ENCODE measurements around the gene SERF2. TPM values are rescaled to one million over a fixed set of nuclear protein-coding genes. Genes with fewer than 3 reads are reported as not detected.
A peak's percentile ranks its signal among the peaks of the same experiment; 100 is the strongest.
"Not testable (repeated sequence)": the region's sequence is repeated elsewhere in the genome, so short reads cannot be mapped to it uniquely, and the experiment has no call there.

The SERF2 gene
- total RNA-seq, 2 donors from 2014 or later, result 1,223 to 1,445 TPM

DNA sequence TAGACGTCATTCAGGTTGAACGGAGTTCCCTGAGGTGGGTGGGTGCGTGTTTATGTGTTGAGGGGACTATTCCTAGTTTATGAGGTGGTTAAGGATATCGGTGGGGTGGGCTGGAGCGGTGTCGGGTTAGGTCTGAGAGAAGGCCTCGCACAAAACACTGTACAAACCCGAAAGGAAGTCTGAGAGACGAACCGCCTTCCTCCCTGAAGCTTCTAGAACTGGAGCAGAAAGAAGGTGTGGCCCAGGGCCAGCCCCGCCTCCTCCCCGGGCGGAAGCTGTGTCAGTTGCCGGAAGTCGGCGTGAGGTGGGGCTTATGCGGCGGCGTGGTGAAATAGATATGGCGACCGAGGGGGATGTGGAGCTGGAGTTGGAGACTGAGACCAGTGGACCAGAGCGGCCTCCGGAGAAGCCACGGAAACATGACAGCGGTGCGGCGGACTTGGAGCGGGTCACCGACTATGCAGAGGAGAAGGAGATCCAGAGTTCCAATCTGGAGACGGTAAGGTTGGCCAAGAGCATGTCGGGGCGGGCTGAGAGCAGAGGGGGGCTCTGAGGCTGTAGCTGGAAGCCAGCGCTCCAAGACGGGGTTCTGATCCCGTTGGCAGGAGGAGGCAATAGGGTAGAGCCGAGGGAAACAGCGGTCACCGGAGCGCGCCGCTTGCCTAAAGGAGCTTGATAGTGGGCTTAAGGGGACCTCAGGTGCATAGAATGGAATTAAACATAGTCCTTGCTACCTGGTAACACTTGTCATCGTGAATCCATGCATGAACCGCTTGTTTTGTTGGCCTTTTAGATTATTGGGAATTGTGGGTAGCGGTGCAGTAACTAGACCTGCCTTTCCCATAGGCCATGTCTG, 8.4 kb downstream of the SERF2 start, which contains the start of gene HYPK:
HYPK (plus strand) TSS at position 314 of the 856 bp plus-strand sequence; CDS start at position 338, 24 bp downstream.
- no peaks in the 10 kb centered on the region for H3K27me3 ChIP-seq
- intact Hi-C loops (cut with DNase I), result no loop called here
- H3K36me3 ChIP-seq, result peaks cover 6% of the 10 kb centered on the region
- peak; percentile 96 for DNase-seq
- H3K9me3 ChIP-seq, result no peaks in the 10 kb centered on the region
- TF ChIP-seq, protein P1, sequence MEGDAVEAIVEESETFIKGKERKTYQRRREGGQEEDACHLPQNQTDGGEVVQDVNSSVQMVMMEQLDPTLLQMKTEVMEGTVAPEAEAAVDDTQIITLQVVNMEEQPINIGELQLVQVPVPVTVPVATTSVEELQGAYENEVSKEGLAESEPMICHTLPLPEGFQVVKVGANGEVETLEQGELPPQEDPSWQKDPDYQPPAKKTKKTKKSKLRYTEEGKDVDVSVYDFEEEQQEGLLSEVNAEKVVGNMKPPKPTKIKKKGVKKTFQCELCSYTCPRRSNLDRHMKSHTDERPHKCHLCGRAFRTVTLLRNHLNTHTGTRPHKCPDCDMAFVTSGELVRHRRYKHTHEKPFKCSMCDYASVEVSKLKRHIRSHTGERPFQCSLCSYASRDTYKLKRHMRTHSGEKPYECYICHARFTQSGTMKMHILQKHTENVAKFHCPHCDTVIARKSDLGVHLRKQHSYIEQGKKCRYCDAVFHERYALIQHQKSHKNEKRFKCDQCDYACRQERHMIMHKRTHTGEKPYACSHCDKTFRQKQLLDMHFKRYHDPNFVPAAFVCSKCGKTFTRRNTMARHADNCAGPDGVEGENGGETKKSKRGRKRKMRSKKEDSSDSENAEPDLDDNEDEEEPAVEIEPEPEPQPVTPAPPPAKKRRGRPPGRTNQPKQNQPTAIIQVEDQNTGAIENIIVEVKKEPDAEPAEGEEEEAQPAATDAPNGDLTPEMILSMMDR (IDR thresholded peaks at IDR 0.05), result no peak
- H3K27ac ChIP-seq, result peak within 1 kb of the TSS; percentile 90
- peak within 1 kb of the TSS; percentile 84 to 99 for H3K9ac ChIP-seq (ENCODE audit: low read depth in 2 of 2, low read length in 2 of 2)
- H3K4me3 ChIP-seq, result peak within 1 kb of the TSS; percentile 89
- H3K4me1 ChIP-seq, result peaks cover 19% of the 10 kb centered on the region

DNA sequence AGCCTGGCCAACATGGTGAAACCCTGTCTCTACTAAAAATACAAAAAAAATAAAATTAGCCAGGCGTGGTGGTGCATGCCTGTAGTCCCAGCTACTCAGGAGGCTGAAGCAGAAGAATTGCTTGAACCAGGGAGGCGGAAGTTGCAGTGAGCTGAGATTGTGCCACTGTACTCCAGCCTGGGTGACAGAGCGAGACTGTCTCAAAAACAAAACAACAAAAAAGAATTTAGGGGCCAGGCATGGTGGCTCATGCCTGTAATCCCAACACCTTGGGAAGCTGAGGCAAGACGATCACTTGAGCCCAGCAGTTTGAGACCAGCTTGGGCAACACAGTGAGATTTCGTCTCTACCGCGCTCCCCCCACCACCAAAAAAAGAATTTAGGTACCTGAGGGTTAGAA, 10.6 kb downstream of the SERF2 start:
- H3K9ac ChIP-seq (ENCODE audit: low read depth in 2 of 2, low read length in 2 of 2); H3K27ac ChIP-seq; DNase-seq; H3K9me3 ChIP-seq; H3K4me3 ChIP-seq; H3K27me3 ChIP-seq; intact Hi-C loops (cut with DNase I): not testable (repeated sequence)
- Histone ChIP-seq H3K4me1 (peaks cover 13% of the 10 kb centered on the region), H3K36me3 (peaks cover 11% of the 10 kb centered on the region)

DNA sequence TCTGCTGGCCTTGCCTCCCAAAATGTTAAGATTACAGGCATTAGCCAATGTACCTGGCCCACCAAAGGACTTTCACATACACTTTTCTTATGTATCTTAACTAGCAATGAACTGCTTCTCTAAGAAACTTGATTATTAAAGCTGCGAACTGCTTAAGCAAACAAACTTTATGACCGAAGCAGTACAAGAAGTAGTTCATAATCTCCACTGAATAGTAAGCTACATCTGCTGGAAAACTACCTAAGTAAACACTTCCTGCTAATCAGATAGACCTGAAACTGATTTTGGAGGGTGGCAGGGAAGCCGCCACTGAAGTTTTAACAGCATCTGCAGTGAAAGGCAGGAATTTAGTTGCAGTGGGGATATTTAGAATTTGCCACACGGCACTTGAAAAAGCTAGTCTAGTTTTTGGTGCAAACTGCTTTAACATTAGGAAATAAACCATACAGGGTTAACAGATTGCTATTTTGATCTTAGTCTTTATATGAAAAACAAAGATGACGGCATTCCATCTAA, 16.4 kb downstream of the SERF2 start:
- Histone ChIP-seq H3K27ac (no peak overlapping the region), H3K27me3 (no peaks in the 10 kb centered on the region), H3K4me3 (no peak overlapping the region), H3K9me3 (no peaks in the 10 kb centered on the region), H3K4me1 (no peaks in the 10 kb centered on the region), H3K9ac (ENCODE audit: low read depth in 2 of 2, low read length in 2 of 2) (no peak overlapping the region), H3K36me3 (peaks cover 18% of the 10 kb centered on the region)
- intact Hi-C loops (cut with DNase I), result no loop called here
- DNase-seq, result no peak
- TF ChIP-seq, protein P1 (IDR thresholded peaks at IDR 0.05), result no peak

DNA sequence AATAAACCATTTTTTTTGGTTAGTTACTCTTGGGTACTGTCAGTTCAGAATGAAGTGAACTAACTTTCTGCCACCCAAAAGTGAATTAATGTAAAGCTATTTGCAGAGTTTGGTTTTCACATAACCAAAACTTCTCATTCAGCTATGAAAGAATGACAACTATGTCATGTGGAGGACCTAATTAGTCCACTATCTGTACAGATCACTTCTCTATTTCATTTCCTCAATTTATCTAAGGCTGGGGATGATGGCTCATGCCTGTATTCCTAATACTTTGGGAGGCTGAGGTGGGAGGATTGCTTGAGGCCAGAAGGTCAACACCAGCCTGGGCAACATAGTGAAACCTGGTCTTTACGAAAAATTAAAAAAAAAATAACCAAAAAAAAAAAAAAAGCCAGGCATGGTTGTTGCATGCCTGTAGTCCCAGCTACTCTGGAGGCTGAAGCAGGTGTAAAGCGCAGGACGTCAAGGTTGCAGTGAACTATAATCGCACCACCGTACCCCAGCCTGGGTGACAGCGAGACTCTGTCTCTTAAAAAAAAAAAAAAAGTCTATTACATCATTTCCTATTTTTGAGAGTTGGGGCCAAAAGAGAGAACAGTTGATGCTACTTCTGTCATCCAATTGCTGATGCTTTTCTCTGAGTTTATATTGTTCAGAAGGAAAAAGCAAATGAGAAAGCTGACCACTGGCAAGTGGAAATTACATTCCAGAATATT, 17.0 kb downstream of the SERF2 start:
- no peak for DNase-seq
- Histone ChIP-seq H3K27ac (no peak overlapping the region), H3K4me3 (no peak overlapping the region), H3K9me3 (no peaks in the 10 kb centered on the region), H3K4me1 (no peaks in the 10 kb centered on the region), H3K27me3 (no peaks in the 10 kb centered on the region), H3K9ac (ENCODE audit: low read depth in 2 of 2, low read length in 2 of 2) (no peak overlapping the region), H3K36me3 (peaks cover 24% of the 10 kb centered on the region)
- TF ChIP-seq, protein P1 (IDR thresholded peaks at IDR 0.05), result no peak
- intact Hi-C loops (cut with DNase I), result no loop called here

DNA sequence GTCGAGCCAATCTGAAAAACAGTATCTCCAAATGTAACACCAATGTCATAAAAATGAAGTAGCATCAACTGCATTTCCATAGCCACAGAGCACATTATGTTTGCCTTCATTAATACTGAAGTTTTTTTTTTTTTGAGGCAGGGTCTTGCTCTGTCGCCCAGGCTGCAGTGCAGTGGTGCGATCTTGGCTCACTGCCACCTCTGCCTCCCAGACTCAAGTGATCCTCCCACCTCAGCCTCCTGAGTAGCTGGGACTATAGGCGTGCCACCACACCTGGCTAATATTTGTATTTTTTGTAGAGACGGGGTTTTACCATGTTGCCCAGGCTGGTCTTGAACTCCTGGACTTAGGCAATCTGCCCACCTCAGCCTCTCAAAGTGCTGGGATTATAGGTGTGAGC, 22.9 kb downstream of the SERF2 start:
- intact Hi-C loops (cut with DNase I); H3K9ac ChIP-seq (ENCODE audit: low read depth in 2 of 2, low read length in 2 of 2); H3K27me3 ChIP-seq; DNase-seq; H3K9me3 ChIP-seq; H3K4me1 ChIP-seq; H3K27ac ChIP-seq; H3K4me3 ChIP-seq: not testable (repeated sequence)
- H3K36me3 ChIP-seq, result peaks cover 18% of the 10 kb centered on the region

DNA sequence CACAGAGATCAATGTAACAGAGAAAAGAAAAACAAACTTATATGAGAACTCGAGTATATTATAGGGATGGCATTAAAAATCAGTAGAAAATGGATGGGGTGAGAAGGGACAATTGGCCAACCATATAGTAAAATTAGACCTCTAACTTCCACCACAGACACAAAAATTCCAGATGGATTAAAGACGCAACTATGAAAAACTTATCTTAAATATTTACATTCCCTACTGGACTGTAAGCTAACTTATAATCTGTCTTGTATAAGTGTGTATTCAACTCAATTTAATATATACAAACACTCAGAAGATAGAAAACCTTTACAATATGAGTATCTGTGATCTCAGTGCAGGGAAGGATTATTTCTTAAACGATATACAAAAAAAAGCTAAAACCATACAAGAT, 29.4 kb downstream of the SERF2 start:
- no peaks in the 10 kb centered on the region for H3K9me3 ChIP-seq
- no peak overlapping the region for H3K27ac ChIP-seq
- TF ChIP-seq, protein P1 (IDR thresholded peaks at IDR 0.05), result no peak
- peaks cover 14% of the 10 kb centered on the region for H3K4me1 ChIP-seq
- H3K36me3 ChIP-seq, result peaks cover under 1% of the 10 kb centered on the region
- no peak for DNase-seq
- intact Hi-C loops (cut with DNase I), result no loop called here
- H3K4me3 ChIP-seq, result no peak overlapping the region
- H3K9ac ChIP-seq (ENCODE audit: low read depth in 2 of 2, low read length in 2 of 2), result no peak overlapping the region
- no peaks in the 10 kb centered on the region for H3K27me3 ChIP-seq

All from colonic mucosa (tissue), 4 donors.